HCT116 (cell line): ENCODE measurements around the gene KRTAP10-11. TPM values are rescaled to one million over a fixed set of nuclear protein-coding genes. Genes with fewer than 3 reads are reported as not detected.

Source experiments
- ATAC-seq: fragments of 200-7000 bp; cut with Tn5 transposase; 2 replicates; pipeline ENCODE4 v1.9.1; 2020; ENCODE audit warnings: mild to moderate bottlenecking, moderate library complexity
- BruUV-seq: library from RNA; stranded (reverse); fragments of 400-500 nt; replicated peaks from 2 replicates; lab custom pipeline; 2021; lab: Mats Ljungman, UMichigan
- CTCF ChIA-PET: fragments of 300-600 bp; sonication (Branson Sonifier 250); formaldehyde crosslinking; loops from one replicate; lab custom pipeline; 2021; ENCODE audit warnings: antibody characterized with exemption; lab: Charles Lee
- POLR2A ChIA-PET: fragments of 300-600, 350-600 bp; sonication (Branson Sonifier 250); formaldehyde crosslinking; loops from one replicate; lab custom pipeline; 2021; ENCODE audit warnings: antibody characterized with exemption; lab: Charles Lee
- RAD21 ChIA-PET, 2 experiments: fragments of 300-600 bp; sonication (Branson Sonifier 250); formaldehyde crosslinking; loops; one replicate each; lab custom pipeline; 2023; ENCODE audit warnings: low total read pairs in 2 of 2; ENCODE audit not compliant: uncharacterized antibody in 2 of 2, unreplicated experiment in 2 of 2, low non-redundant PET in 1 of 2; lab: Charles Lee
- DNase-seq: peaks from one replicate; pipeline ENCODE4 v3.0.0-alpha.2; 2010; ENCODE audit warnings: low read depth, low spot score
- H2AFZ ChIP-seq: fragments of 200-600 bp; shearing (Covaris generic), sonication (generic); 2 replicates; pipeline ENCODE4 v1.6.1; 2017; ENCODE audit warnings: low read depth, mixed run types, mixed read lengths, antibody characterized with exemption, low read length; ENCODE audit not compliant: poor library complexity, severe bottlenecking
- H3K27ac ChIP-seq: 2 replicates; pipeline ENCODE4 v1.5.1; 2012; ENCODE audit warnings: low read depth, low read length
- H3K27me3 ChIP-seq: fragments of 200-600 bp; sonication (generic); 2 replicates; pipeline ENCODE4 v1.6.1; 2016; ENCODE audit warnings: mixed run types, low read length, mixed read lengths; ENCODE audit not compliant: insufficient read depth
- H3K36me3 ChIP-seq, 2 experiments: fragments of 200-500 bp in 1 of 2; fragments of 200-600 bp in 1 of 2; sonication (Bioruptor generic) in 1 of 2; sonication (generic) in 1 of 2; 2 replicates each; pipeline versions ENCODE4 v1.5.1 to v1.6.1; 2014 to 2016; ENCODE audit warnings: low read length in 2 of 2, inconsistent platforms in 1 of 2, mixed read lengths in 1 of 2, mixed run types in 1 of 2; ENCODE audit not compliant: insufficient read depth in 2 of 2, control insufficient read depth in 1 of 2
- H3K4me1 ChIP-seq, 2 experiments: fragments of 200-600 bp in 1 of 2; sonication (generic) in 1 of 2; 2 replicates each; pipeline versions ENCODE4 v1.5.1 to v1.6.1; 2012 to 2017; ENCODE audit warnings: low read length in 2 of 2, inconsistent platforms in 1 of 2, mild to moderate bottlenecking in 1 of 2, mixed read lengths in 1 of 2, mixed run types in 1 of 2, moderate library complexity in 1 of 2; ENCODE audit not compliant: insufficient read depth in 2 of 2, control insufficient read depth in 1 of 2
- H3K4me2 ChIP-seq: fragments of 200-600 bp; sonication (generic); 2 replicates; pipeline ENCODE4 v1.6.1; 2017; ENCODE audit warnings: mixed run types, low read length, mixed read lengths
- H3K4me3 ChIP-seq, 2 experiments: fragments of 200-600 bp in 1 of 2; sonication (generic) in 1 of 2; replicated peaks in 1 of 2; 2 replicates each; pipeline ENCODE4 v1.5.1; 2011 to 2016; ENCODE audit warnings: low read length in 2 of 2, control low read depth in 1 of 2, low read depth in 1 of 2, mild to moderate bottlenecking in 1 of 2, mixed read lengths in 1 of 2, mixed run types in 1 of 2
- H3K79me2 ChIP-seq: fragments of 200-600 bp; sonication (generic); 2 replicates; pipeline ENCODE4 v1.6.1; 2017; ENCODE audit warnings: mild to moderate bottlenecking, mixed run types, low read length, moderate library complexity, mixed read lengths; ENCODE audit not compliant: insufficient read depth
- H3K9ac ChIP-seq: fragments of 200-600 bp; sonication (generic); 2 replicates; pipeline ENCODE4 v1.6.1; 2016; ENCODE audit warnings: low read length, mixed read lengths
- H3K9me2 ChIP-seq: fragments of 200-600 bp; sonication (generic), shearing (Covaris generic); 2 replicates; pipeline ENCODE4 v1.6.1; 2017; ENCODE audit warnings: mixed run types, mild to moderate bottlenecking, moderate library complexity; ENCODE audit not compliant: insufficient read depth
- H3K9me3 ChIP-seq, 2 experiments: fragments of 200-500 bp in 1 of 2; fragments of 200-600 bp in 1 of 2; sonication (Bioruptor generic) in 1 of 2; sonication (generic) in 1 of 2; 2 replicates each; pipeline ENCODE4 v1.6.1; 2014 to 2017; ENCODE audit warnings: low read length in 2 of 2, mixed read lengths in 2 of 2, inconsistent platforms in 1 of 2, low read depth in 1 of 2, mild to moderate bottlenecking in 1 of 2, mixed run types in 1 of 2, moderate library complexity in 1 of 2; ENCODE audit not compliant: control insufficient read depth in 1 of 2, insufficient read depth in 1 of 2
- H4K20me1 ChIP-seq: fragments of 200-600 bp; sonication (generic), shearing (Covaris generic); 2 replicates; pipeline ENCODE4 v1.6.1; 2017; ENCODE audit warnings: mixed run types, mild to moderate bottlenecking, moderate library complexity; ENCODE audit not compliant: insufficient read depth
- EGR1 ChIP-seq: IDR thresholded peaks from 2 replicates; pipeline ENCODE4 v1.6.1; 2012; ENCODE audit warnings: low read depth
- ELF1 ChIP-seq: IDR thresholded peaks from 2 replicates; pipeline ENCODE4 v1.6.1; 2012; ENCODE audit warnings: low read depth, borderline replicate concordance
- EZH2 ChIP-seq: fragments of 200-600 bp; sonication (generic); IDR thresholded peaks from 2 replicates; pipeline ENCODE4 v1.6.1; 2017; ENCODE audit warnings: antibody characterized with exemption, mixed run types
- EZH2phosphoT487 ChIP-seq: fragments of 200-600 bp; IDR thresholded peaks from 2 replicates; pipeline ENCODE4 v1.6.1; 2018; ENCODE audit warnings: antibody characterized with exemption, borderline replicate concordance
- FOSL1 ChIP-seq: IDR thresholded peaks from 2 replicates; pipeline ENCODE4 v1.6.1; 2012; ENCODE audit warnings: low read depth
- MAX ChIP-seq: IDR thresholded peaks from 2 replicates; pipeline ENCODE4 v1.6.1; 2012
- RAD21 ChIP-seq: IDR thresholded peaks from 2 replicates; pipeline ENCODE4 v1.6.1; 2012; ENCODE audit warnings: low read depth, mild to moderate bottlenecking
- REST ChIP-seq: IDR thresholded peaks from 2 replicates; pipeline ENCODE4 v1.6.1; 2012; ENCODE audit warnings: low read depth
- SIN3A ChIP-seq: IDR thresholded peaks from 2 replicates; pipeline ENCODE4 v1.6.1; 2012; ENCODE audit warnings: low read depth
- SP1 ChIP-seq: IDR thresholded peaks from 2 replicates; pipeline ENCODE4 v1.6.1; 2012; ENCODE audit warnings: low read depth
- TCF7L2 ChIP-seq: IDR thresholded peaks from 2 replicates; pipeline ENCODE4 v1.7.0; 2011; ENCODE audit warnings: borderline replicate concordance, inconsistent platforms; ENCODE audit not compliant: insufficient read depth, insufficient read length; ENCODE audit errors: extremely low read depth
- ZBTB33 ChIP-seq: IDR thresholded peaks from 2 replicates; pipeline ENCODE4 v1.6.1; 2011; ENCODE audit warnings: mild to moderate bottlenecking, low read length, moderate library complexity; ENCODE audit not compliant: insufficient replicate concordance; ENCODE audit errors: extremely low read depth
- ZNF274 ChIP-seq: fragments of 200-500 bp; sonication (Bioruptor generic); IDR thresholded peaks from 2 replicates; pipeline ENCODE4 v1.6.1; 2014; ENCODE audit warnings: mild to moderate bottlenecking, low read depth, low read length, inconsistent platforms
- intact Hi-C: fragments of 100-400 bp; cut with micrococcal nuclease; formaldehyde crosslinking; loops from 2 replicates; pipeline ENCODE4 v1.10.0; 2022
- total RNA-seq: library from RNA; stranded (reverse); gene quantifications from one replicate; pipeline ENCODE4 v1.2.1, GENCODE V29; 2021; ENCODE audit not compliant: unreplicated experiment

Gene KRTAP10-11
- total RNA-seq, 1 experiment from 2014 or later = not detected

GRCh38 chr21:44606495-44606894 is 39.7 kb upstream of the KRTAP10-11 start:
- Histone ChIP-seq H4K20me1 (no peaks in the 10 kb centered on the region), H3K9ac (no peak overlapping the region), H3K27me3 (peaks cover 11% of the 10 kb centered on the region; the same call in 1 of the 2 replicates)
- POLR2A ChIA-PET = no interaction called here
- BruUV-seq = no TSS peak
- TF ChIP-seq ZNF274 (no peak), EGR1 (no peak)
- TF ChIP-seq, all 23 proteins: peak for 0
- DNase-seq (no peak), ATAC-seq (no peak)
- intact Hi-C loops = no loop called here
- ChIA-PET RAD21 (no interaction called here), CTCF (no interaction called here)
- Histone ChIP-seq H3K4me2 (no peak overlapping the region), H3K79me2 (no peaks in the 10 kb centered on the region), H3K9me3 (peaks cover 0 to 5% of the 10 kb centered on the region in 2 experiments; a peak in 2 of 4 replicates), H3K27ac (no peak overlapping the region), H2AFZ (no peak overlapping the region), H3K4me1 (no peaks in the 10 kb centered on the region), H3K9me2 (no peaks in the 10 kb centered on the region), H3K36me3 (no peaks in the 10 kb centered on the region), H3K4me3 (no peak overlapping the region)

GRCh38 chr21:44609193-44609592 is 37.0 kb upstream of the KRTAP10-11 start:
- ChIA-PET POLR2A (no interaction called here), CTCF (no interaction called here), RAD21 (no interaction called here)
- Histone ChIP-seq H3K9ac (no peak overlapping the region), H3K4me3 (no peak overlapping the region), H4K20me1 (no peaks in the 10 kb centered on the region), H3K27ac (no peak overlapping the region), H3K4me2 (no peak overlapping the region), H3K9me2 (no peaks in the 10 kb centered on the region), H2AFZ (no peak overlapping the region), H3K36me3 (no peaks in the 10 kb centered on the region), H3K27me3 (peaks cover 4% of the 10 kb centered on the region; the same call in 1 of the 2 replicates), H3K4me1 (no peaks in the 10 kb centered on the region), H3K9me3 (peaks cover 3 to 5% of the 10 kb centered on the region in 2 experiments; a peak in 2 of 4 replicates), H3K79me2 (no peaks in the 10 kb centered on the region)
- intact Hi-C loops = no loop called here
- BruUV-seq = no TSS peak
- DNase-seq (no peak), ATAC-seq (no peak)
- TF ChIP-seq REST (no peak), ELF1 (no peak), TCF7L2 (no peak), MAX (no peak), SIN3A (no peak), EZH2phosphoT487 (no peak), ZNF274 (no peak), FOSL1 (no peak), SP1 (no peak), EZH2 (no peak), RAD21 (no peak), ZBTB33 (no peak)
